GM12878 (cell line): ENCODE data around the gene THOC1. TPM values are rescaled to one million over a fixed set of nuclear protein-coding genes. Genes with fewer than 3 reads are reported as not detected.
A peak's percentile ranks its signal among the peaks of the same experiment; 100 is the strongest.

Experiments
- ATAC-seq: fragments of 200-7000 bp; cut with Tn5 transposase; 3 replicates; pipeline ENCODE4 v1.9.1; 2020; ENCODE audit warnings: mild to moderate bottlenecking, moderate library complexity
- BruUV-seq: library from RNA; stranded (reverse); fragments of 400-500 nt; replicated peaks from 2 replicates; lab custom pipeline; 2021; lab: Mats Ljungman, UMichigan
- CTCF ChIA-PET: fragments of 300-600 bp; sonication (Branson Sonifier 250); formaldehyde crosslinking; extraction: SDS; loops from one replicate; lab custom pipeline; 2021; ENCODE audit warnings: inconsistent platforms; lab: Yijun Ruan, JAX
- POLR2A ChIA-PET: fragments of 350-600 bp; formaldehyde crosslinking; extraction: SDS; loops from one replicate; lab custom pipeline; 2021; ENCODE audit warnings: inconsistent platforms; lab: Charles Lee
- RAD21 ChIA-PET: fragments of 300-600 bp; sonication (Branson Sonifier 250); formaldehyde crosslinking; loops from one replicate; lab custom pipeline; 2023; ENCODE audit warnings: antibody characterized with exemption; ENCODE audit not compliant: unreplicated experiment; lab: Charles Lee
- SMC1A ChIA-PET: fragments of 300-600 bp; sonication (Branson Sonifier 250); formaldehyde crosslinking; loops from one replicate; lab custom pipeline; 2023; ENCODE audit not compliant: unreplicated experiment, uncharacterized antibody; lab: Charles Lee
- DNase-seq: peaks from one replicate; pipeline ENCODE4 v3.0.0-alpha.2; 2011; ENCODE audit warnings: low read depth, low spot score
- FAIRE-seq: peaks from 3 replicates; lab custom pipeline; 2011; peaks lifted over from hg19 to GRCh38; lab: Jason Lieb, UNC
- H2AFZ ChIP-seq: 2 replicates; pipeline ENCODE4 v1.6.0; 2011; ENCODE audit warnings: low read depth, low read length, control low read depth; ENCODE audit not compliant: control insufficient read depth
- H3K27ac ChIP-seq: 2 replicates; pipeline ENCODE4 v1.5.1; 2011; ENCODE audit warnings: control low read depth; ENCODE audit not compliant: control insufficient read depth, insufficient read depth
- H3K27me3 ChIP-seq, 2 experiments: replicated peaks in 1 of 2; 2 replicates each; pipeline versions ENCODE4 v1.6.0 to v1.6.1; 2011; ENCODE audit warnings: low read length in 1 of 2; ENCODE audit not compliant: control insufficient read depth in 2 of 2, insufficient read depth in 2 of 2
- H3K36me3 ChIP-seq, 2 experiments: 2 replicates each; pipeline ENCODE4 v1.5.1; 2011; ENCODE audit warnings: low read length in 1 of 2; ENCODE audit not compliant: control insufficient read depth in 2 of 2, insufficient read depth in 2 of 2
- H3K4me1 ChIP-seq: 2 replicates; pipeline ENCODE4 v1.6.1; 2011; ENCODE audit warnings: mild to moderate bottlenecking, low read length, moderate library complexity, mixed read lengths; ENCODE audit not compliant: control insufficient read depth, insufficient read depth
- H3K4me2 ChIP-seq: 2 replicates; pipeline ENCODE4 v1.6.0; 2011; ENCODE audit warnings: control low read depth; ENCODE audit not compliant: control insufficient read depth, insufficient read depth
- H3K4me3 ChIP-seq: fragments of 200-600 bp; sonication (generic); 2 replicates; pipeline ENCODE4 v1.5.1; 2016
- H3K79me2 ChIP-seq: 2 replicates; pipeline ENCODE4 v1.6.0; 2011; ENCODE audit warnings: low read length; ENCODE audit not compliant: control insufficient read depth, insufficient read depth
- H3K9ac ChIP-seq: 2 replicates; pipeline ENCODE4 v1.8.0; 2011; ENCODE audit warnings: low read length, control low read depth, mixed read lengths; ENCODE audit not compliant: control insufficient read depth, insufficient read depth
- H3K9me3 ChIP-seq: replicated peaks from 3 replicates; pipeline ENCODE4 v1.5.1; 2011; ENCODE audit warnings: mild to moderate bottlenecking, low read length; ENCODE audit not compliant: control insufficient read depth, insufficient read depth
- H4K20me1 ChIP-seq: 2 replicates; pipeline ENCODE4 v1.6.0; 2011; ENCODE audit not compliant: control insufficient read depth, insufficient read depth
- BACH1 ChIP-seq: fragments of 450-650 bp; IDR thresholded peaks from 2 replicates; pipeline ENCODE4 v1.6.1; 2017; ENCODE audit warnings: mild to moderate bottlenecking, borderline replicate concordance
- BCL11A ChIP-seq: IDR thresholded peaks from 2 replicates; pipeline ENCODE4 v1.6.1; 2011; ENCODE audit warnings: low read depth, low read length
- BHLHE40 ChIP-seq, 2 experiments: fragments of 450-650 bp in 1 of 2; IDR thresholded peaks; 2 replicates each; pipeline ENCODE4 v1.6.1; 2011 to 2017; ENCODE audit warnings: low read depth in 2 of 2, borderline replicate concordance in 1 of 2, improper control_type of control experiment in 1 of 2, low read length in 1 of 2, mild to moderate bottlenecking in 1 of 2
- CBFB ChIP-seq: IDR thresholded peaks from 2 replicates; pipeline ENCODE4 v1.6.1; 2016; ENCODE audit warnings: antibody characterized with exemption, low read depth
- CBX5 ChIP-seq: sonication (generic); IDR thresholded peaks from 2 replicates; pipeline ENCODE4 v1.6.1; 2016; ENCODE audit warnings: low read depth, moderate library complexity, mild to moderate bottlenecking, inconsistent platforms
- EED ChIP-seq: sonication (generic); IDR thresholded peaks from 2 replicates; pipeline ENCODE4 v1.6.1; 2016; ENCODE audit warnings: antibody characterized with exemption, low read depth
- EP300 ChIP-seq, 2 experiments: fragments of 150-350 bp in 1 of 2; IDR thresholded peaks; 2 replicates each; pipeline ENCODE4 v1.6.1; 2011 to 2012; ENCODE audit warnings: low read depth in 2 of 2, low read length in 2 of 2, borderline replicate concordance in 1 of 2, improper control_type of control experiment in 1 of 2, inconsistent platforms in 1 of 2; ENCODE audit not compliant: control insufficient read depth in 1 of 2
- FOS ChIP-seq: IDR thresholded peaks from 3 replicates; pipeline ENCODE4 v1.6.1; 2011; ENCODE audit warnings: borderline replicate concordance; ENCODE audit not compliant: insufficient read length; ENCODE audit errors: extremely low read depth
- IRF4 ChIP-seq: IDR thresholded peaks from 2 replicates; pipeline ENCODE4 v1.6.1; 2011; ENCODE audit warnings: low read depth, low read length
- KDM1A ChIP-seq: fragments of 200-600 bp; sonication (generic); IDR thresholded peaks from 2 replicates; pipeline ENCODE4 v1.6.1; 2016; ENCODE audit warnings: borderline replicate concordance
- KLF5 ChIP-seq: fragments of 450-650 bp; IDR thresholded peaks from 2 replicates; pipeline ENCODE4 v1.6.1; 2014; ENCODE audit warnings: mild to moderate bottlenecking; ENCODE audit not compliant: partially characterized antibody
- NFIC ChIP-seq: IDR thresholded peaks from 2 replicates; pipeline ENCODE4 v1.6.1; 2012; ENCODE audit warnings: low read depth, mild to moderate bottlenecking, inconsistent platforms, low read length, moderate library complexity
- SP1 ChIP-seq: IDR thresholded peaks from one replicate; pipeline ENCODE4 v1.6.1; 2011; ENCODE audit warnings: low read depth, low read length
- SREBF1 ChIP-seq: IDR thresholded peaks from 2 replicates; pipeline ENCODE4 v1.6.1; 2012; ENCODE audit warnings: mild to moderate bottlenecking, low read length
- USF1 ChIP-seq: IDR thresholded peaks from 2 replicates; pipeline ENCODE4 v1.6.1; 2011; ENCODE audit warnings: borderline replicate concordance, low read depth, mild to moderate bottlenecking, moderate library complexity, mixed read lengths, low read length; ENCODE audit not compliant: insufficient read depth; ENCODE audit errors: extremely low read length
- ZBTB33 ChIP-seq: fragments of 450-650 bp; IDR thresholded peaks from 2 replicates; pipeline ENCODE4 v1.6.1; 2017; ENCODE audit warnings: mild to moderate bottlenecking
- WGBS: methylation state at CpG from one replicate; pipeline ENCODE4 v1.1.6; 2016; ENCODE audit warnings: low lambda C conversion rate; ENCODE audit not compliant: insufficient replicate concordance, insufficient coverage; ENCODE audit errors: missing lambda C conversion rate; 5-methylcytosine and 5-hydroxymethylcytosine counted together
- in situ Hi-C: fragments of 300-500 bp; cut with MboI; formaldehyde crosslinking; loops from 9 replicates; pipeline ENCODE4 v1.14.3; 2018; ENCODE audit warnings: mixed read lengths
- intact Hi-C: fragments of 100-400 bp; cut with micrococcal nuclease; formaldehyde crosslinking; loops from one replicate; pipeline ENCODE4 v1.14.2; 2022; ENCODE audit not compliant: unreplicated experiment
- polyA plus RNA-seq, 11 experiments: library from polyadenylated mRNA; depleted of rRNA in 4 of 11; unstranded in 6 of 11; stranded (reverse) in 5 of 11; fragments of >200 nt; fragmentation: Nextera tagmentation in 4 of 11; fragmentation: Illumina TruSeq in 1 of 11; extraction: Ambion mirVana in 4 of 11; extraction: Trizol in 1 of 11; gene quantifications; 1 replicate in 1 of 11; 2 replicates in 10 of 11; pipeline versions ENCODE4 v1.2.1 to v1.2.3, GENCODE V29; 2011 to 2016; ENCODE audit warnings: inconsistent platforms in 2 of 11, missing spikeins in 2 of 11, low read depth in 1 of 11
- total RNA-seq, 4 experiments: library from RNA; depleted of rRNA in 3 of 4; stranded (reverse); fragments of >200 nt in 3 of 4; fragmentation: Illumina TruSeq in 1 of 4; extraction: Trizol in 1 of 4; gene quantifications; 2 replicates each; pipeline versions ENCODE4 v1.2.1 to v1.2.3, GENCODE V29; 2013 to 2021
- TF ChIP-seq, protein P1 (sequence below): IDR thresholded peaks from 2 replicates; pipeline ENCODE4 v1.6.1; 2011; ENCODE audit warnings: low read depth, low read length, improper control_type of control experiment, borderline replicate concordance

THOC1 gene
- total and polyA plus RNA-seq, 10 of the 15 experiments (the other 5 are each of a cell fraction or from before 2014, with no cell fraction given), result 32.8 to 99.8 (median 49.0) TPM

- TF ChIP-seq ZBTB33 (no peak), CBFB (no peak)
These were observed 1.7 kb upstream of the THOC1 start (continued) for GRCh38 chr18:269480-270095.

DNA sequence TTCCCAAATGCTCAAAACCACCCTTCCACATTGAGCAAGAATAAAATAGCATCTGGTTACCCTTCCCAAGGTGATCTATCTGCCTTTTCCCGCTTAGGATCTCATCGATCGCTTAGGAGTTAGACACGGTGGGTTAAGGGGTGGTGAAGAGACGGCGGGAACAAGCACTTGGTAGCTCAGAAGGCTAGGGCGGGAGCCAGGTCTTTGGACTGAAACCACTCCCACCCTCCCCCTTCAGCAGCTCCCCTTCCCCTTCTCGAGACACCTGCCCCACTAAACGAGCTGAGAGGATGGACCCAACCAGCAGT lies 513 bp downstream of the THOC1 start:
- DNase-seq (no peak), ATAC-seq (peak; percentile 52), FAIRE-seq (no peak)
- no TSS peak for BruUV-seq
- POLR2A ChIA-PET, result no interaction called here
- CTCF ChIA-PET, result interaction anchor here (0.7 to 1.6 kb wide), 5 partner anchors 9 to 572 kb away, joined by 3 to 8 read pairs (median 4); partner anchors contain the start of gene USP14
- intact Hi-C loops (loop anchor here (5.0 to 10.0 kb wide), 2 partner anchors 350 to 567 kb away; no protein-coding TSS in a partner anchor), in situ Hi-C loops (no loop called here)
- Histone ChIP-seq H3K9me3 (no peaks in the 10 kb centered on the region), H3K4me1 (no peaks in the 10 kb centered on the region; the same call in 1 of the 2 replicates), H3K4me2 (peak overlapping the region; percentile 85), H3K9ac (peak overlapping the region; percentile 99), H3K27ac (peak overlapping the region; percentile 97), H4K20me1 (no peaks in the 10 kb centered on the region), H3K79me2 (peaks cover 29% of the 10 kb centered on the region), H3K27me3 (no peaks in the 10 kb centered on the region), H2AFZ (peak overlapping the region; percentile 61), H3K4me3 (peak overlapping the region; percentile 95), H3K36me3 (peaks cover 0 to 6% of the 10 kb centered on the region in 2 experiments; a peak in 2 of 4 replicates)
- RAD21 ChIA-PET, result interaction anchor here (1.4 kb wide), 1 partner anchor 110 kb away, joined by 9 read pairs; the partner anchor contains the start of gene USP14
- WGBS, result under 1% methylated on average over 9 of the region's 9 CpGs
- SMC1A ChIA-PET, result interaction anchor here (1.1 to 1.7 kb wide), 5 partner anchors 15 to 348 kb away, joined by 3 to 5 read pairs (median 4); partner anchors contain the start of gene USP14
- TF ChIP-seq IRF4 (no peak), BACH1 (no peak), FOS (no peak), BHLHE40 (IDR thresholded peaks at IDR 0.05; ENCODE audit: borderline replicate concordance in 1 of 2, low read depth in 2 of 2, low read length in 1 of 2) (no peak), USF1 (no peak), EED (no peak), SP1 (no peak), KLF5 (no peak), CBX5 (no peak), KDM1A (no peak), BCL11A (no peak), NFIC (no peak), SREBF1 (no peak), EP300 (IDR thresholded peaks at IDR 0.05; ENCODE audit: borderline replicate concordance in 1 of 2, control insufficient read depth in 1 of 2, low read depth in 2 of 2, low read length in 2 of 2) (no peak)
- TF ChIP-seq, protein P1, sequence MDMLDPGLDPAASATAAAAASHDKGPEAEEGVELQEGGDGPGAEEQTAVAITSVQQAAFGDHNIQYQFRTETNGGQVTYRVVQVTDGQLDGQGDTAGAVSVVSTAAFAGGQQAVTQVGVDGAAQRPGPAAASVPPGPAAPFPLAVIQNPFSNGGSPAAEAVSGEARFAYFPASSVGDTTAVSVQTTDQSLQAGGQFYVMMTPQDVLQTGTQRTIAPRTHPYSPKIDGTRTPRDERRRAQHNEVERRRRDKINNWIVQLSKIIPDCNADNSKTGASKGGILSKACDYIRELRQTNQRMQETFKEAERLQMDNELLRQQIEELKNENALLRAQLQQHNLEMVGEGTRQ, result no peak
